Ecto neural progenitor cell (in vitro differentiated cells): Measurements from ENCODE around the gene ZNF385D.
"Not testable (repeated sequence)": the region's sequence is repeated elsewhere in the genome, so short reads cannot be mapped to it uniquely, and the experiment has no call there.

Experiments used
- DNase-seq: peaks from one replicate; pipeline ENCODE4 v3.0.0-alpha.2; 2018; ENCODE audit warnings: low spot score

Gene ZNF385D

DNA sequence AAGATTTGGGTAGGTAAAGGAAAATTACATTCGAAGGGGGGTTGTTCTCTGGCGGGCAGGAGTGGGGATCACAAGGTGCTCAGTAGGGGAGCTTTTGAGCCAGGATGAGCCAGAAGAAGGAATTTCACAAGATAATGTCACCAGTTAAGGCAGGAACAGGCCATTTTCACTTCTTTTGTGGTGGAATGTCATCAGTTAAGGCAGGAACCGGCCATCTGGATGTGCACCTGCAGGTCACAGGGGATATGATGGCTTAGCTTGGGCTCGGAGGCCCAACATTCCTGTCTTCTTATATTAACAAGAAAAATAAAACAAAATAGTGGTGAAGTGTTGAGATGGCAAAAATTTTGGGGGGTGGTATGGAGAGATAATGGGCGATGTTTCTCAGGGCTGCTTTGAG is 373.0 kb downstream of the ZNF385D start:
- DNase-seq = not testable (repeated sequence)

DNA sequence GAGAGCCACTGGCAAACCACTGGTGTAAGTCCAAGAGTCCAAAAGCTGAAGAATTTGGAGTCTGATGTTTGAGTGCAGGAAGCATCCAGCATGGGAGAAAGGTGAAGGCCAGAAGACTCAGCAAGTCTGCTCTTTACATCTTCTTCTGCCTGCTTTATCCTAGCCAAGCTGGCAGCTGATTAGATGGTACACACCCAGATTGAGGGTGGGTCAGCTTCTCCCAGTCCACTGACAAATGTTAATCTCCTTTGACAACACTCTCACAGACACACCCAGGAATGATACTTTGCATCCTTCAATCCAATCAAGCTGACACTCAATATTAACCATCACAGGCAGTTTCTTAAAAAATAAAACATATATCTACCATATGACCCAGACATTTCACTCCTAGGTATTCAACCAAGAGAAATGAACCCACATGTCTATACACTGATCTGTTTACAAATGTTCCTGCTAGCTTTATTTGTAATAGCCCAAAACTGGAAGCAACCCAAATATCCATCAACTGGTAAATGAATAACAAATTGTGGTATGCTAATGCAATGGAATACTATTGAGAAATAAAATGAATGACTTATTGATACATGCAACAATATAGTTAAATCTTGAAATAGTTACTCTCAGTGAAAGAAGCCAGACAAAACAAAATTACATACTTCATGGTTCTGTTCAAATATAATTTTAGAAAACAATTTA is 373.8 kb downstream of the ZNF385D start:
- no peak for DNase-seq

DNA sequence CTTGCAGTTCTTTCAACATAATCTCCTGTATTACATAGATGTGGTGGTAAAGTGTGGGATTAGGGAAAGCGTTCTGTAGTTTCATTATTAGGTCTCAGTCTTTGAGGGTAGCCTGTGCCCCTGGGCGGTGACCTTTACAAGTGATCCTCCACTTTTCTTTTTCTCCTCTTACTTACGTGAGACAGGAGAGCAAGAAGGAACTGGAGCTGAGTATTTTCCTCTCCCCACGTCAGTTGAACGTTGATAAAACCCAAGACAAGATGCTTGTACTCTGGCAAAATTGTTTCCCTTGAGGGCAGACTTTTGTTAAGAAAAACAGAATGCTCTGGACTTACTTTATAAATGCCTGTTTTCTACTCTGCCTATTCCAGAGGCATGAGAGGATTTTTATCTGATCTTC is 378.7 kb downstream of the ZNF385D start:
- no peak for DNase-seq
